Ovary (tissue), 3 donors: ENCODE data around the gene SLC5A5.

Source experiments
- CTCF ChIP-seq, 3 donors: fragments of 450-650 bp in 2 of 3; fragments of 200-600 bp in 1 of 3; IDR thresholded peaks; one replicate each; pipeline versions ENCODE4 v1.5.1 to v1.8.0; 2016 to 2022; ENCODE audit warnings: antibody characterized with exemption in 3 of 3, mild to moderate bottlenecking in 1 of 3
- POLR2A ChIP-seq: fragments of 450-650 bp; IDR thresholded peaks from one replicate; pipeline ENCODE4 v1.6.1; 2017; ENCODE audit warnings: antibody characterized with exemption, mild to moderate bottlenecking, moderate library complexity
- donor health status: DM: no; HTN: no; CAD: no.

GRCh38 chr19:17933414-17934129 is 61.8 kb downstream of the SLC5A5 start:
- no peak for TF ChIP-seq CTCF (IDR thresholded peaks at IDR 0.05)
- no peak for TF ChIP-seq POLR2A
